SHP77 treated with DMSO at 0.1 percent for 48 hours (cell line): ENCODE measurements around the gene FOXA2.
A peak's percentile ranks its signal among the peaks of the same experiment; 100 is the strongest.
"Not testable (repeated sequence)": the region's sequence is repeated elsewhere in the genome, so short reads cannot be mapped to it uniquely, and the experiment has no call there.

Experiments used
- DNase-seq: peaks from one replicate; lab custom pipeline; 2025; lab: John Stamatoyannopoulos, UW

Gene FOXA2

DNA sequence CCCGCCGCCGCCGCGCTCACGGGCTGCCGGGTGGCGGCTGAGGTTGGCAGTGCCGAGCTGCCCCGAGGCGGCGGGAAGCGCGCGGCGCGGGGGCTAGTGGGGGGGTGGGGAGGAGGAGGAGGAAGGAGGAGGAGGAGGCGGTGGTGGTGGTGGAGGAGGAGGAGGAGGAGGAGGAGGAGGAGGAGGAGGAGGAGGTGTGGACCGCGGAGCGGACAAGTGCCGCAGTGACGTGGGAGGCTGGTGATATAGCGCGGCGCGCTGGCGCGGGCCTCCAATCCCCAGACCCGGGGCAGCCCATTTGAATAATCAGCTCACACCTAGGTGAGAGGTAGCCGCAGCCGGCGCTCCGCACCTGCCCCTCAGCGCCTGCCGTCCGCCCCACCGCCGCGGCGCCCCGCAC lies at the start of gene FOXA2:
FOXA2 (minus strand) TSS at position 51 of the 400 bp plus-strand sequence. CDS start 294 bp downstream, outside the sequence.
- peak; percentile 90 for DNase-seq

- DNase-seq: peak; percentile 95
Measured at GRCh38 chr20:22630701-22631100, 46.3 kb upstream of the FOXA2 start.

DNA sequence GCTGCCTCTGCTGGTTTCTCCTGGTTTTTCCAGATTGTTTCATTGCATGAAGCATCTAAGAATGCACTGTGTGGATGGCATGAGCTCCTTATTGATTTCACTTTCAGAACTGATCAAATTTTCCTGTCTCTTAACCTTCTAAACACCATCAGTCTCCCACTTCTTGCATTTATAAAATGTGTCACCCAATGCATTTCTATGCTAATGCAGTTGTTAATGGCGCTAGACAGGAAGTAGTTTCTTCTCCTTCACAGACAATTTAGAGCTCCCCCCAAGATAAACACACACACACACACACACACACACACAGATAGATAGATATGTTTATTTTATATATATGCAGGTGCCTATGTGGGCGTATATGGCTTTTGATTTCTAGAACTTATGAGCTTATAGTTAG lies 45.6 kb upstream of the FOXA2 start:
- DNase-seq: peak; percentile 60

DNA sequence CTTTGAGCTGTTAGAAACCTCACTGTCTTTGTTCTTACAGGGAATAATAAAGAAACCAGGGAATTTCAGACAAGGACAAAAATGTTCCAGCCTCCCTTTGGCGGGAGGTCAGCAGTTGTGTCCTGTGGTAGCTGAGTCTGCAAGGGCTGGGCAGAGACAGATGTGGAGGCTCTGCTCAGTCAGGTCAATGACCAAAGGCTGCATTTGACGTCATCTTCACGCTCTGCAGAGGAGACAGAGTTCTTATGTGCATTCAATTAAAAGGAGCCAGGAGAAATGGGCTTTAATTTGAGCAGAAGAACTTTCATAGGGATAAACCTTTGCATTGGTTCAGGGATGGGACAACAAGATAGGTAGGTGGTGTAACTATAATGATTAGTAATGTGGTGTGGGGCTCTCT lies 45.1 kb upstream of the FOXA2 start:
- peak; percentile 73 for DNase-seq

- no peak for DNase-seq
Measured at GRCh38 chr20:22626496-22626895, 42.1 kb upstream of the FOXA2 start.

DNA sequence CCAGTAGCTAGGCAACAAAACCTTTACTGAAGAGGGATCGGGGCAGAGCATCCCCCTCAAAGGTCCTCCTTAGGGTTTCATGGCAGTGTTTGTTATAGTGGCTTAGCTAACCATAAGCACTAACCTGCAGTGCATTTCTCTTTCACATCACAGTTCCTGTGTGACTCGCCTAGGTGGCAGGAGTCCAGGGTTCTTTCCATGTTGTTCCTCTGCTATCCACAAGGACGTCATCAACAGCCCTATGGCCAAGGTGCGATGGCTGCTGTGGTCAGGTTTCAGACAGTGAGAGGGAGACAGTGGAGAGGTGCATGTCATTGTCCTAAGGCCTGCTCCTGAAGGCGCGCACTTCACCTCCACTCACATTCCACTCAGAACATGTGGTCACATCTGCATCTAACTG lies 38.8 kb upstream of the FOXA2 start:
- DNase-seq: peak; percentile 58

DNA sequence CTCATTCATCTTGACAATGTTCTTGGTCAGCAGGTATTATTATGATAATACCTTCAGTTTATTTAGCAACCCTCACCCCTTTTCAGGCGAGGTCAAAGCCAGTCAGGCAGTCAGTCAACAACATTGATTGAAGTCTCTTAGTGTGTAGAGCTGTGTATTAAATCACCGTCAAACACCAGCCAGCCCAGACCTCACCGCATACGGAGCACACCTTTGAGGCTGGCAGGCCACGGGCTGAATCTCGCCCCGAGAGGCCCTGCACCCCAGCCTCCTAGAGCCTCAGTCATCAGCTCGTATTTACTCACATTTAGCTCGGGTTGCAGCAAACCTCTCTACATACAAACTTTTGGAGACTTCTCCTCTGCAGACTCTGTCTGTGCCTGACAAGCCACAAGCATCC lies 36.0 kb upstream of the FOXA2 start:
- DNase-seq: peak; percentile 25

- no peak for DNase-seq
Measured at GRCh38 chr20:22619806-22620205, 35.4 kb upstream of the FOXA2 start.

DNA sequence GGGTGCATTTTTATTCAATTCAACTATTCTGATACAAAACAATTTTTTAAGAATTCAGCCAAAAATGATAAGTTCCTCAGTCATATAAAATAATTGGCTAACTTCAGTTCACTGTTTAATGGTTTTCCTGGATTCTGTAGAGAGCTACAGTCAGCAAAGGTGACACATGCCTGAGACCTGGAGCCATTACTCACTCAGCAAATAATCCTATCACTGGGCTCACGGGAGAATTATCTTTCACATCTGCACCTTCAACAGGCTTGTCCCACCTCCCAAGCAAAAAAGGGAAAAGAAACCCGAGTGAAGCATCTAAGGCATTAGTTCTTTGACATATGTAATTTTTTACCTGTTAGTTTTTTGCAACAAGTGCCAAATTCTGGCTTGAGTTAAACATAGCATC lies 34.9 kb upstream of the FOXA2 start:
- peak; percentile 43 for DNase-seq

GRCh38 chr20:22617160-22617559 lies 32.8 kb upstream of the FOXA2 start:
- DNase-seq: peak; percentile 22

DNA sequence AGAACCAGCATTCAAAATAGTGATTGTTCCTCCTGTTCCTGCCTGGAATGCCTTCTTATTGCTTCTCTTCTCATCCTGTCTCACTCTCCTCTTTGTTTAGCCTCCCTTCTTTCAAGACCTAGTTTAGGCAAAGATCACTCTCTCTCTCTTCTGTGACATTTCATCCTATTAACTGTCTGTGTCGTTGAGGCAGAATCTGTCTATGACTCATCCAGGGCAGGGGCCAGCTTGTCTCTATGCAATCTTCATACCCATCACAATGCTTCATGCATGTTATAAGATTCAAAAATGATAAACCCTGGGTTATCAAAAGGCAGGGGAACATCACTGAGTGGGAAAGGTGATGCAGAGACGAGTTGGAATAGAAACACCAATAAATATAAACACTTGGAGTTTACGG lies 32.2 kb upstream of the FOXA2 start:
- DNase-seq: no peak

DNA sequence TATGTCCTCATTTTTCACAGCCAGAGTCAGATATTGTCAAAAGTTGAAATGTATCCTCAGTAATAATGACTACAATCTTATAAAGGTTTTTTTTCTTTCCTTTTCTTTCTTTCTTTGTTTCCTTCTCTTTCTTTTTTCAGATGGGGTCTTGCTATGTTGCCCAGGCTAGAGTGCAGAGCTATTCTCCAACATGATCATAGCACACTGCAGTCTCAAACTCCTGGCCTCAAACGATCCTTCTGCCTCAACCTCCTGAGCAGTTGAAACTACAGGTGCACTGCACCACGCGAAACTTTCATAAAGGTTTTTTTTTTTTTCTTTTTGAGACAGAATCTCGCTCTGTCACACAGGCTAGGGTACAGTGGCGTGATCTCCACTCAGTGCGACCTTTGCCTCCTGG lies 31.1 kb upstream of the FOXA2 start:
- DNase-seq: no peak

- DNase-seq: no peak
Measured at GRCh38 chr20:22611636-22612035, 27.3 kb upstream of the FOXA2 start.

- DNase-seq: no peak
Measured at GRCh38 chr20:22607695-22608094, 23.3 kb upstream of the FOXA2 start.

- DNase-seq: no peak
Measured at GRCh38 chr20:22604815-22605214, 20.4 kb upstream of the FOXA2 start.

- DNase-seq: no peak
Measured at GRCh38 chr20:22601361-22602141, 17.2 kb upstream of the FOXA2 start.

DNA sequence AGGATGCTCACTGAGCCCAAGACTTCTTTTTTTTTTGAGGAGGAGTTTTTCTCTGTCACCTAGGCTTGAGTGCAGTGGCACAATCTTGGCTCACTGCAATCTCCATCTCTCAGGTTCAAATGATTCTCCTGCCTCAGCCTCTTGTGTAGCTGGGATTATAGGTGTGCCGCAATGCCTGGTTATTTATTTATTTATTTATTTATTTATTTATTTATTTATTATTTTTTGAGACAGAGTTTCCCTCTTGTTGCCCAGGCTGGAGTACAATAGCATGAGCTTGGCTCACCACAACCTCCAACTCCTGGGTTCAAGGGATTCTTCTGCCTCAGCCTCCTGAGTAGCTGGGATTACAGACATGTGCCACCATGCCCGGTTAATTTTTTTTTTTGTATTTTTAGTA lies 14.9 kb upstream of the FOXA2 start:
- DNase-seq: not testable (repeated sequence)

DNA sequence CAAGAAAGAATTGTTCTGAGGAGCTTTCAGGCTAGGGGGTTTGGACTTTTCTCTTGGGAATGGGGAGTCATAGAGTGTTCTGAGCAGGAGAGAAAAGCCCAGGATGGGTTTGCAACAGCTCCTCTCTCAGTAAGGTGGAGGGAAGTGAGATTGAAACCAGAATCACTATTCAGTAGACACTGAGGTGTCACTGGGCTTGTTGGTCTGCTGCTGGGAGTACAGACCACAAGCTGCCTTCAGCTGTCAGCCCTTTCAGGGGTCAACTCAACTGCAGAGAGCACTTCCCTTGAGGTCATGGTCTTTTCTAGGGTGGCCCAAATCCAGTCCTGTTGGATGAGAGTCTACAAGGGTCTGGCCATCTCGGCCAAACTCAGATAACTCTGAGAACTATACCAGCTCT lies 12.9 kb upstream of the FOXA2 start:
- DNase-seq: no peak

- no peak for DNase-seq
Measured at GRCh38 chr20:22590662-22591061, 6.3 kb upstream of the FOXA2 start.

GRCh38 chr20:22586645-22587310 lies 2.4 kb upstream of the FOXA2 start:
- no peak for DNase-seq

DNA sequence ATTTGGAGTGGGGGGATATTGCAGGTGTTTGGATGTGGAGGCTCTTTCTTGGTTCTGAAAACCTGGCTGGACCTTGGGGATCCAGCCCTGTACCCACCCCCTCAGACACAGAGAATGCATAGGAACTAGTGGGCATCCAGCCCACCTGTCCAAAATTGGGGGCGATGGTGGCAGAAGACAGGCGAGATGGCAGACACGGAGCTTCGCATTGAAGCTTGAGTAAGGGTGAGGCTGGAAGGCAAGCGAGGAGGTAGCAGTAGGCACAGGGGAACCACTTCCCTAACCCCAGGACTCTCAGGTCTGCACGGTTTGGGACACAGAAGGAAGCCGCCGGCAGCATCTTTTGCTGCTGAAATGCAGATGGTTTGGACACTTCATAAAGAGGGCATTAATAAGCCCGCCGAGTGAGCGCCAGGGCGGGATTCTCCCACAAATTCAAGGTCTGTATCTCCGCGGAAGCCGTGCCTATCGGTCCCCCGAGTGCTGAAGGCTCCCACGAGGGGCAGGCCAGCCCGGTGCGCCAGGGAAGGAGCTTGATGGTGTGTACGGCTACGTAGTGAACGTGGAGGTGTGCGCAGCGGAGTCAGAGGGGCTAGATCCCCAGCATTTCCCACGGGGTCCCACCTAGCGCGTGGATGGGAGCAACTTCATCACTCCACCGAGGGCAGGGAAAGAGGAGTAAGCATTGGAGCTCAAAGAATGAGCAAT lies 1.6 kb upstream of the FOXA2 start:
- no peak for DNase-seq

DNA sequence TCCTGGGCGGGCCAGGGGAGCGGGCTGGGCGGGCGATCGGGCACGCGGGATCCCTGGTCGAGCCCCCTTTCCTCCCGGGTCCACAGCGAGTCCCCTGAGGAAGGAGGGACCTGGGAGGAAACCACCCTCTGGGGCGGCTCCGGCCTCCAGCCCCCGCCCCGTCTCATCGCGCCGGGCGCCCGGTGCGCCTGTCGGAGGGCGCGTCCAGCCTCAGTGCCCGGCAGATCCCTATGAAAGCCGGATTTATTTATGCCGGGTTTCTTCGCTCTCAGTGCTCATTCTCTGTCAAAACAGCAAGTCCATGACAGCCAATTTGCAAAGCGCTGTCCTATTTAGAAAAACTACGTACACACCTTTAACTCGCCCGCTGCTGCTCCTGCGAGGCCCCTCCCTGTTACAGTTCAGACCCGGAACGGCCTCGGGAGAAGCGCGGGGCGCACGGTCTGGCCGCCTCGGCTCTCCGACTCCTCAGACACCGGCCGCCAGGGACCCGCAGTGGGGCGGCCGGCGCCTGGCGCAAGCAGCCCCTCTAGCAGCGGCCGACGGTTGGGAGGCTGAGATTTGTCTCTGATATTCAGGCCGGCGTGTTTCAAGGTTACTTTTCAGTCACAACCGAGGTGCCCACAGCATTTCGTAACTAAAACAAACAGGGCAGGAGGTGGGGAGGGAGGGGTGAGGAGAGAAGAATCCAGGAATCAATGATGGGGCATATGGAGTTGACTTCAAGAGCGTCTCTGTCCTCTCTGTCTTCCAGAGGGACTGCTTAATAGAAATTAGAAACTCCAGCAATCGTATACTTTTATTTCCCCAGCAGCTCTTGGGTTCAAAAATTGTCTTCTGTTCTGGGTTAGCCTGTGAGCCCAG lies 782 bp upstream of the FOXA2 start:
- peak; percentile 74 for DNase-seq
